Caco-2 (cell line): ENCODE measurements around the gene PKMYT1. TPM values are rescaled to one million over a fixed set of nuclear protein-coding genes. Genes with fewer than 3 reads are reported as not detected.

Experiments used
- BruUV-seq: library from RNA; stranded (reverse); fragments of 400-500 nt; replicated peaks from 2 replicates; lab custom pipeline; 2021; lab: Mats Ljungman, UMichigan
- CTCF ChIA-PET: fragments of 300-600 bp; sonication (Branson Sonifier 250); formaldehyde crosslinking; loops from one replicate; lab custom pipeline; 2022; ENCODE audit warnings: antibody characterized with exemption; lab: Charles Lee
- POLR2A ChIA-PET: fragments of 300-600 bp; sonication (Branson Sonifier 250); formaldehyde crosslinking; loops from one replicate; lab custom pipeline; 2022; ENCODE audit warnings: antibody characterized with exemption; lab: Charles Lee
- DNase-seq, 2 experiments: peaks; one replicate each; pipeline versions ENCODE4 v3.0.0 to v3.0.0-alpha.2; 2020 to 2022
- H3K27me3 ChIP-seq: replicated peaks from 2 replicates; pipeline ENCODE4 v1.6.0; 2011; ENCODE audit warnings: low read length; ENCODE audit not compliant: control insufficient read depth, insufficient read depth
- H3K36me3 ChIP-seq: 2 replicates; pipeline ENCODE4 v1.5.1; 2011; ENCODE audit warnings: low read length; ENCODE audit not compliant: control insufficient read depth, insufficient read depth
- H3K4me1 ChIP-seq: fragments of 250-450 bp; sonication (Bioruptor Pico); 2 replicates; pipeline ENCODE4 v1.5.1; 2020; ENCODE audit warnings: mild to moderate bottlenecking
- H3K4me3 ChIP-seq: 2 replicates; pipeline ENCODE4 v1.5.1; 2011; ENCODE audit warnings: low read depth, mild to moderate bottlenecking, control low read depth, low read length
- H3K9me3 ChIP-seq: fragments of 250-450 bp; sonication (Bioruptor Pico); 2 replicates; pipeline ENCODE4 v1.5.1; 2020; ENCODE audit warnings: mild to moderate bottlenecking, moderate library complexity
- H3K27ac Mint-ChIP-seq: one replicate; pipeline ENCODE4 v1.8.0; 2022; ENCODE audit warnings: mixed read lengths; ENCODE audit not compliant: unreplicated experiment
- H3K27me3 Mint-ChIP-seq: one replicate; pipeline ENCODE4 v1.8.0; 2022; ENCODE audit warnings: mixed read lengths; ENCODE audit not compliant: insufficient read depth, unreplicated experiment
- H3K36me3 Mint-ChIP-seq: one replicate; pipeline ENCODE4 v1.8.0; 2022; ENCODE audit warnings: mild to moderate bottlenecking, mixed read lengths; ENCODE audit not compliant: insufficient read depth, unreplicated experiment
- H3K4me1 Mint-ChIP-seq: one replicate; pipeline ENCODE4 v1.8.0; 2022; ENCODE audit warnings: low read depth, mixed read lengths; ENCODE audit not compliant: unreplicated experiment
- H3K4me3 Mint-ChIP-seq: one replicate; pipeline ENCODE4 v1.8.0; 2022; ENCODE audit warnings: mild to moderate bottlenecking, moderate library complexity, mixed read lengths; ENCODE audit not compliant: unreplicated experiment
- H3K9me3 Mint-ChIP-seq: one replicate; pipeline ENCODE4 v1.8.0; 2022; ENCODE audit warnings: mixed read lengths; ENCODE audit not compliant: unreplicated experiment
- intact Hi-C: fragments of 100-400 bp; cut with micrococcal nuclease; formaldehyde crosslinking; loops from one replicate; pipeline ENCODE4 v1.10.0; 2022; ENCODE audit not compliant: unreplicated experiment
- total RNA-seq: library from RNA; stranded (reverse); gene quantifications from 2 replicates; pipeline ENCODE4 v1.2.3, GENCODE V29; 2022
- TF ChIP-seq, protein P1 (sequence below), 2 experiments: fragments of 200-600 bp in 1 of 2; IDR thresholded peaks; 1 replicate in 1 of 2; 2 replicates in 1 of 2; pipeline versions ENCODE4 v1.5.1 to v1.8.0; 2011 to 2022; ENCODE audit warnings: antibody characterized with exemption in 1 of 2, control low read depth in 1 of 2, inconsistent platforms in 1 of 2, low read depth in 1 of 2, low read length in 1 of 2, mild to moderate bottlenecking in 1 of 2, moderate library complexity in 1 of 2; ENCODE audit not compliant: insufficient read depth in 1 of 2, severe bottlenecking in 1 of 2, unreplicated experiment in 1 of 2

Gene PKMYT1
- total RNA-seq, 1 experiment from 2014 or later = 73.7 TPM

DNA sequence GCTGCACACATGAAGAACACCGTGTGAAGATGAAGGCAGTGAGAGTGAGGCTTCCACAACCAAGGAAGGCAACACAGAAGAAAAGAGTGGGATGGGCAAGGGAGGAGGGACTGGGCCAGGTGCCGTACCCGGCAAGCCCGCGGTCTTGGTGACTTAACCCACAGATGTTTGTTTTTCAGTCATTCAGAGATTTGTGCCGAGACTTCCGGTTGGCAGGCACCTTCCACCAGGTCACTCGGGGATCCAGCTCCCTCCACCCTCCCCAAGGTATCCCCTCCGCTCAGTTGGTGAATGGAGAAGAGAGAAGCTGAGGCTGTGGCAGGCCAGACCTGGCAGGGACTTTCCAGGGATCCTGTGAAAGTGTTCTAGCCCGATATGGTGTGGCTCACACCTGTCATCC is 21.0 kb downstream of the PKMYT1 start:
- no peaks in the 10 kb centered on the region for H3K4me1 Mint-ChIP-seq
- ChIA-PET POLR2A (no interaction called here), CTCF (interaction anchor here (1.2 to 2.4 kb wide), 2 partner anchors 11 to 76 kb away, joined by 3 to 10 read pairs; partner anchors contain the start of gene FLYWCH2)
- Histone ChIP-seq H3K9me3 (no peaks in the 10 kb centered on the region), H3K27me3 (no peaks in the 10 kb centered on the region), H3K36me3 (no peaks in the 10 kb centered on the region), H3K4me3 (no peak overlapping the region), H3K4me1 (peaks cover 14% of the 10 kb centered on the region)
- peaks cover 8% of the 10 kb centered on the region for H3K36me3 Mint-ChIP-seq
- H3K4me3 Mint-ChIP-seq = no peak overlapping the region
- BruUV-seq = no TSS peak
- no peaks in the 10 kb centered on the region for H3K27me3 Mint-ChIP-seq
- intact Hi-C loops = no loop called here
- no peak overlapping the region for H3K27ac Mint-ChIP-seq
- TF ChIP-seq, protein P1, sequence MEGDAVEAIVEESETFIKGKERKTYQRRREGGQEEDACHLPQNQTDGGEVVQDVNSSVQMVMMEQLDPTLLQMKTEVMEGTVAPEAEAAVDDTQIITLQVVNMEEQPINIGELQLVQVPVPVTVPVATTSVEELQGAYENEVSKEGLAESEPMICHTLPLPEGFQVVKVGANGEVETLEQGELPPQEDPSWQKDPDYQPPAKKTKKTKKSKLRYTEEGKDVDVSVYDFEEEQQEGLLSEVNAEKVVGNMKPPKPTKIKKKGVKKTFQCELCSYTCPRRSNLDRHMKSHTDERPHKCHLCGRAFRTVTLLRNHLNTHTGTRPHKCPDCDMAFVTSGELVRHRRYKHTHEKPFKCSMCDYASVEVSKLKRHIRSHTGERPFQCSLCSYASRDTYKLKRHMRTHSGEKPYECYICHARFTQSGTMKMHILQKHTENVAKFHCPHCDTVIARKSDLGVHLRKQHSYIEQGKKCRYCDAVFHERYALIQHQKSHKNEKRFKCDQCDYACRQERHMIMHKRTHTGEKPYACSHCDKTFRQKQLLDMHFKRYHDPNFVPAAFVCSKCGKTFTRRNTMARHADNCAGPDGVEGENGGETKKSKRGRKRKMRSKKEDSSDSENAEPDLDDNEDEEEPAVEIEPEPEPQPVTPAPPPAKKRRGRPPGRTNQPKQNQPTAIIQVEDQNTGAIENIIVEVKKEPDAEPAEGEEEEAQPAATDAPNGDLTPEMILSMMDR (IDR thresholded peaks at IDR 0.05; ENCODE audit: insufficient read depth in 1 of 2, low read depth in 1 of 2, low read length in 1 of 2, severe bottlenecking in 1 of 2, unreplicated experiment in 1 of 2) = no peak
- DNase-seq = no peak
- H3K9me3 Mint-ChIP-seq = no peaks in the 10 kb centered on the region

DNA sequence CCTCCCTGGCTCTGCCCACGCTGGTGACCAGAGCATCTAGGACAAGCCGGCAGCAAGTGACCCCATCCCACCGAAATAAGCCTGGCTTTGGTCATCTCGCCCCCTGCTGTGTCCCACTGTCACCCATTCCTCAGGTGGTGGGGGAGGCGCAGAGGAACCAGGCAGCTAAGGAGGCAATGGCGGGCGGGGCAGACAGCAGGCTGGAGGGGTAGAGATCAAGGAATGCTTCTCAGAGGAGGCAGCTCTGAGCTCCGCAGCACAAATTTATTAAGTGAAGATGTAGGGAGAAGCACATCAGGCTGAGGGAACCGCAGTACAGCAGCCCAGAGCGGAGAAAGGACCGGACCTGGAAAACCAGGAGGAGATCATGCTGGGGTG is 23.7 kb downstream of the PKMYT1 start:
- Histone ChIP-seq H3K4me3 (no peak overlapping the region), H3K4me1 (peaks cover 8% of the 10 kb centered on the region; the same call in 1 of the 2 replicates), H3K27me3 (no peaks in the 10 kb centered on the region), H3K36me3 (no peaks in the 10 kb centered on the region), H3K9me3 (no peaks in the 10 kb centered on the region)
- Mint-ChIP-seq H3K27ac (no peak overlapping the region), H3K4me1 (no peaks in the 10 kb centered on the region), H3K27me3 (no peaks in the 10 kb centered on the region), H3K9me3 (no peaks in the 10 kb centered on the region), H3K4me3 (no peak overlapping the region), H3K36me3 (no peaks in the 10 kb centered on the region)
- TF ChIP-seq, protein P1 (IDR thresholded peaks at IDR 0.05; ENCODE audit: insufficient read depth in 1 of 2, low read depth in 1 of 2, low read length in 1 of 2, severe bottlenecking in 1 of 2, unreplicated experiment in 1 of 2) = no peak
- no TSS peak for BruUV-seq
- ChIA-PET POLR2A (no interaction called here), CTCF (interaction anchor here (0.5 kb wide), 1 partner anchor 82 kb away, joined by 4 read pairs; no protein-coding TSS in a partner anchor)
- no peak for DNase-seq
- intact Hi-C loops = no loop called here

DNA sequence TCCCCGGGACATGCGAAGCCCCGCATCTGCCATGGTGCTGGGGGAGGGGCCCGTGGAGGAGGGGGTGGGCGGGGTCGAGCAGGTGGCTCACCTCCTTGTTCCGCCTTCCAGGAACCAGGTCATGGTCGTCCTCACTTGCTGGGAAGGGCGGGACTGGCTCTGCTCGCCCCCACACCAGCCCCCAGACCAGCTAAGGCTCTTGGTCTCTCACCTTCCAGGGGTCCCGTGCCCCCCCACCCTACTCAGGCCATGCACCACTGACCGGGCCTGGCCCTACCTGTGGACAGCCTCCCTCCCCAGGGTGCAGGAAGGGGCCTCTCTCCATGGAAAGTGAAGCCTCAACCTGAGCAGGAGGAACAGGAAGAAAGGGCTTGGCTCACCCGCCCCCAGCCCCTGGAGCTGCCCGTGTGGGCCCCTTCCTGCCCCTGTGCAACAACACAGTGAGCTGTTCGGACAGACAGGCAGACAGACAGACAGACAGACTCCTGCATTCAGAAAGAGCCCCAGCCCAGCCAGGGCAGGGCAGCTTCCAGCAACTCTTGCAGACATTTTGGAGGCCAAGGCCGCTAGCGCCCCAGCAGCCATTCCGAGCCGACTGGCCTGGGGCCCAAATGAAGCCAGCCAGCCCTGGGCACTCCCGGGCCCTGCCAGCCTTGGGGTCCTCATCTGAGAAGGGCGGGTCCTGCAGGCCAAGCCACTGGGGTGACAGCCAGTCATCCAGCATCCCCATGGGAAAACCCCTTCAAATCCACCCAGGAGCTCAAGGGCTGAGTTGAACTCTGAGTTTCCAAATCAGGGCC is 24.3 kb downstream of the PKMYT1 start:
- H3K4me3 ChIP-seq = no peak overlapping the region
- TF ChIP-seq, protein P1 (IDR thresholded peaks at IDR 0.05; ENCODE audit: insufficient read depth in 1 of 2, low read depth in 1 of 2, low read length in 1 of 2, severe bottlenecking in 1 of 2, unreplicated experiment in 1 of 2) = no peak
- H3K27me3 ChIP-seq = no peaks in the 10 kb centered on the region
- no TSS peak for BruUV-seq
- Mint-ChIP-seq H3K36me3 (no peaks in the 10 kb centered on the region), H3K9me3 (no peaks in the 10 kb centered on the region), H3K4me1 (no peaks in the 10 kb centered on the region), H3K27ac (no peak overlapping the region), H3K27me3 (no peaks in the 10 kb centered on the region), H3K4me3 (no peak overlapping the region)
- no peaks in the 10 kb centered on the region for H3K36me3 ChIP-seq
- H3K4me1 ChIP-seq = peaks cover 8% of the 10 kb centered on the region; the same call in 1 of the 2 replicates
- POLR2A ChIA-PET = no interaction called here
- DNase-seq = peak in 1 of 2 experiments; percentile 34
- CTCF ChIA-PET = interaction anchor here (0.5 kb wide), 1 partner anchor 81 kb away, joined by 4 read pairs; no protein-coding TSS in a partner anchor
- H3K9me3 ChIP-seq = no peaks in the 10 kb centered on the region
- intact Hi-C loops = no loop called here
